ENCODE measurements around the gene STMN3. TPM values are rescaled to one million over a fixed set of nuclear protein-coding genes. Genes with fewer than 3 reads are reported as not detected.
A peak's percentile ranks its signal among the peaks of the same experiment; 100 is the strongest.
"Not testable (repeated sequence)": the region's sequence is repeated elsewhere in the genome, so short reads cannot be mapped to it uniquely, and the experiment has no call there.

The STMN3 gene
- total RNA-seq, 1 donor = 1.1 TPM

GRCh38 chr20:63678071-63678470, 24.8 kb upstream of the STMN3 start:
- no peak overlapping the region for H3K4me2 ChIP-seq (ENCODE audit: insufficient read depth, low read length)
- peaks cover 13% of the 10 kb centered on the region for H3K4me1 ChIP-seq (ENCODE audit: insufficient read depth, low read length)
- H2AFZ ChIP-seq (ENCODE audit: low read length) = no peak overlapping the region
- no peak overlapping the region for H3K4me3 ChIP-seq (ENCODE audit: insufficient read depth, low read length)
- no peak for TF ChIP-seq CTCF (IDR thresholded peaks at IDR 0.05; ENCODE audit: extremely low read depth, low read depth, low read length)
- no peaks in the 10 kb centered on the region for H3K27me3 ChIP-seq (ENCODE audit: insufficient read depth, low read length)
- DNase-seq (ENCODE audit: insufficient read length, low spot score, missing footprints) = no peak
- H3K9me3 ChIP-seq (ENCODE audit: low read depth, low read length) = no peaks in the 10 kb centered on the region
- no peaks in the 10 kb centered on the region for H3K79me2 ChIP-seq (ENCODE audit: insufficient read depth, low read length)
- H3K27ac ChIP-seq (ENCODE audit: low read depth, low read length) = no peak overlapping the region
- peaks cover 36% of the 10 kb centered on the region for H3K36me3 ChIP-seq (ENCODE audit: insufficient read depth, low read length)
- no peaks in the 10 kb centered on the region for H4K20me1 ChIP-seq (ENCODE audit: insufficient read depth, low read length)

GRCh38 chr20:63675681-63676368, 22.6 kb upstream of the STMN3 start:
- no peak for TF ChIP-seq CTCF (IDR thresholded peaks at IDR 0.05; ENCODE audit: extremely low read depth, low read depth, low read length)
- no peaks in the 10 kb centered on the region for H4K20me1 ChIP-seq (ENCODE audit: insufficient read depth, low read length)
- H3K4me2 ChIP-seq (ENCODE audit: insufficient read depth, low read length) = no peak overlapping the region
- no peaks in the 10 kb centered on the region for H3K79me2 ChIP-seq (ENCODE audit: insufficient read depth, low read length)
- H3K36me3 ChIP-seq (ENCODE audit: insufficient read depth, low read length) = peaks cover 41% of the 10 kb centered on the region
- no peak overlapping the region for H3K27ac ChIP-seq (ENCODE audit: low read depth, low read length)
- DNase-seq (ENCODE audit: insufficient read length, low spot score, missing footprints) = no peak
- H3K9me3 ChIP-seq (ENCODE audit: low read depth, low read length) = no peaks in the 10 kb centered on the region
- H3K4me1 ChIP-seq (ENCODE audit: insufficient read depth, low read length) = no peaks in the 10 kb centered on the region
- no peak overlapping the region for H2AFZ ChIP-seq (ENCODE audit: low read length)
- H3K4me3 ChIP-seq (ENCODE audit: insufficient read depth, low read length) = no peak overlapping the region
- no peaks in the 10 kb centered on the region for H3K27me3 ChIP-seq (ENCODE audit: insufficient read depth, low read length)

DNA sequence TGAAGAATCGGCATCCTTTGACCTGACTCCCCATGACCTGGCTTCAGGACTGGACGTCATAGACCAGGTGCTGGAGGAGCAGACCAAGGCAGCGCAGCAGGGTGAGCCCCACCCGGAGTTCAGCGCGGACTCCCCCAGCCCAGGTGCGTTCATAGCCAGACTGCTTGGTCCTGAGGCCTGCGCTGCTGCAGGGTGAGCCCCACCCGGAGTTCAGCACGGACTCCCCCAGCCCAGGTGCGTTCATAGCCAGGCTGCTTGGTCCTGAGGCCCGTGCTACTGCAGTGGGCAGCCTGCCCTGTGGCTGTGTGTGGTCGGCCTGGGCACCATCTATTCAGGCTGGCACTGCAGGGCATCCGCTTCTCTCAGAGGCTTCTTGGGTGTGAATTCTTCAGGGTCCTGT, 20.7 kb upstream of the STMN3 start:
- no peak for TF ChIP-seq CTCF (IDR thresholded peaks at IDR 0.05; ENCODE audit: extremely low read depth, low read depth, low read length)
- Histone ChIP-seq H3K4me1 (ENCODE audit: insufficient read depth, low read length) (no peaks in the 10 kb centered on the region), H3K9me3 (ENCODE audit: low read depth, low read length) (no peaks in the 10 kb centered on the region), H3K79me2 (ENCODE audit: insufficient read depth, low read length) (no peaks in the 10 kb centered on the region), H3K4me2 (ENCODE audit: insufficient read depth, low read length) (no peak overlapping the region), H3K27ac (ENCODE audit: low read depth, low read length) (no peak overlapping the region), H3K4me3 (ENCODE audit: insufficient read depth, low read length) (no peak overlapping the region), H3K27me3 (ENCODE audit: insufficient read depth, low read length) (no peaks in the 10 kb centered on the region), H3K36me3 (ENCODE audit: insufficient read depth, low read length) (peaks cover 44% of the 10 kb centered on the region), H2AFZ (ENCODE audit: low read length) (no peak overlapping the region), H4K20me1 (ENCODE audit: insufficient read depth, low read length) (no peaks in the 10 kb centered on the region)
- peak; percentile 60 for DNase-seq (ENCODE audit: insufficient read length, low spot score, missing footprints)

DNA sequence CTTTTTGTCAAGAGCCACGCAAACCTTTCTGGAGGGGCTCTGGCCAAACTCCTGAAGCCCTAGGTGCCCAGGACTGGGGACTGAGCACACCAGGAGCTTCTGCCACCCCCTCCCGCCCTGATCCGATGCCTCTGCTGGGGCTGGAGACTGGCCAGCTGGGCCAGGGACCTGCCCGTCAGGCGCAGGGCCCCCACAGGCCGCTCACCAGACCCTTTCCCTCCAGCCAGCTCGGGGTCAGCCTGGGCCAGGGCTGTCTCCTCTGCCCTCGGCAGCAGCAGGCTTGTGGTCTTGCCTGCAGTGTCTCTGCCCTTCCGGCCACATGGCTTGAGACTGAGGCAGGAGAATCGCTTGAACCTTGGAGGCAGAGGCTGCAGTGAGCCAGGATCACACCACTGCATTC, 19.4 kb upstream of the STMN3 start:
- Histone ChIP-seq H2AFZ (ENCODE audit: low read length) (no peak overlapping the region), H3K27me3 (ENCODE audit: insufficient read depth, low read length) (no peaks in the 10 kb centered on the region), H3K4me3 (ENCODE audit: insufficient read depth, low read length) (no peak overlapping the region), H3K4me1 (ENCODE audit: insufficient read depth, low read length) (no peaks in the 10 kb centered on the region), H3K36me3 (ENCODE audit: insufficient read depth, low read length) (peaks cover 40% of the 10 kb centered on the region), H3K4me2 (ENCODE audit: insufficient read depth, low read length) (no peak overlapping the region), H4K20me1 (ENCODE audit: insufficient read depth, low read length) (no peaks in the 10 kb centered on the region), H3K79me2 (ENCODE audit: insufficient read depth, low read length) (no peaks in the 10 kb centered on the region), H3K27ac (ENCODE audit: low read depth, low read length) (no peak overlapping the region), H3K9me3 (ENCODE audit: low read depth, low read length) (no peaks in the 10 kb centered on the region)
- TF ChIP-seq CTCF (IDR thresholded peaks at IDR 0.05; ENCODE audit: extremely low read depth, low read depth, low read length) = no peak
- DNase-seq (ENCODE audit: insufficient read length, low spot score, missing footprints) = no peak

- not testable (repeated sequence) for H3K9me3 ChIP-seq (ENCODE audit: low read depth, low read length); H4K20me1 ChIP-seq (ENCODE audit: insufficient read depth, low read length); H3K27ac ChIP-seq (ENCODE audit: low read depth, low read length); H3K4me2 ChIP-seq (ENCODE audit: insufficient read depth, low read length); H3K4me3 ChIP-seq (ENCODE audit: insufficient read depth, low read length); H3K27me3 ChIP-seq (ENCODE audit: insufficient read depth, low read length); H3K79me2 ChIP-seq (ENCODE audit: insufficient read depth, low read length); DNase-seq (ENCODE audit: insufficient read length, low spot score, missing footprints); H3K4me1 ChIP-seq (ENCODE audit: insufficient read depth, low read length); H2AFZ ChIP-seq (ENCODE audit: low read length)
- H3K36me3 ChIP-seq (ENCODE audit: insufficient read depth, low read length) = peaks cover 40% of the 10 kb centered on the region
Observed at GRCh38 chr20:63671695-63672094, 18.5 kb upstream of the STMN3 start.

All from osteoblast (primary cell).